Measurements from ENCODE around the gene UMODL1. TPM values are rescaled to one million over a fixed set of nuclear protein-coding genes. Genes with fewer than 3 reads are reported as not detected.
"Not testable (repeated sequence)": the region's sequence is repeated elsewhere in the genome, so short reads cannot be mapped to it uniquely, and the experiment has no call there.

Gene UMODL1
- total and polyA plus RNA-seq, 2 donors (not counting 3 experiments of a cell fraction or from before 2014, with no cell fraction given) = not detected

GRCh38 chr21:42075686-42076471 lies 4.8 kb downstream of the UMODL1 start:
- FAIRE-seq (no peak), DNase-seq (ENCODE audit: low read depth, low spot score) (no peak)
- no peak overlapping the region for H2AFZ ChIP-seq (ENCODE audit: low read depth, low read length)
- ChIA-PET POLR2A (no interaction called here), CTCF (interaction anchor here (0.8 to 3.1 kb wide), 3 partner anchors 13 to 41 kb away, joined by 4 to 11 read pairs (median 9); no protein-coding TSS in a partner anchor)
- no peaks in the 10 kb centered on the region for H3K79me2 ChIP-seq (ENCODE audit: control insufficient read depth, insufficient read depth, low read length)
- H3K4me2 ChIP-seq (ENCODE audit: insufficient read depth, low read length) = no peak overlapping the region
- BruUV-seq (replicated peaks) = no TSS peak
- H3K4me1 ChIP-seq (ENCODE audit: control insufficient read depth, extremely low read depth, insufficient read depth, low read length) = no peaks in the 10 kb centered on the region
- no peaks in the 10 kb centered on the region for H3K9me3 ChIP-seq (replicated peaks; ENCODE audit: control insufficient read depth, insufficient read depth, low read length)
- no peaks in the 10 kb centered on the region for H4K20me1 ChIP-seq (replicated peaks; ENCODE audit: control insufficient read depth, extremely low read depth, insufficient read depth, low read length)
- intact Hi-C loops (cut with micrococcal nuclease) (no loop called here), dilution Hi-C loops (cut with MboI; ENCODE audit: extremely low pct_ligation_motif_present, low sequenced_read_pairs) (no loop called here)
- H3K9ac ChIP-seq (replicated peaks; ENCODE audit: extremely low read depth, insufficient read depth, low read length) = no peak overlapping the region
- H3K36me3 ChIP-seq (ENCODE audit: control insufficient read depth in 2 of 2, extremely low read depth in 1 of 2, insufficient read depth in 2 of 2, low read length in 2 of 2) = no peaks in the 10 kb centered on the region
- H3K9me1 ChIP-seq (replicated peaks; ENCODE audit: control insufficient read depth, extremely low read depth, insufficient read depth, low read length) = no peaks in the 10 kb centered on the region
- no peak for TF ChIP-seq EZH2 (IDR thresholded peaks at IDR 0.05; ENCODE audit: borderline replicate concordance, low read depth, low read length, severe bottlenecking)
- TF ChIP-seq FOS (IDR thresholded peaks at IDR 0.05; ENCODE audit: borderline replicate concordance, insufficient read depth, low read length) = no peak
- no peak for TF ChIP-seq GATA2 (IDR thresholded peaks at IDR 0.05; ENCODE audit: insufficient read depth, insufficient read length, low read depth, low read length)
- TF ChIP-seq POLR2A (IDR thresholded peaks at IDR 0.05; ENCODE audit: low read depth, low read length) = no peak
- no peak for TF ChIP-seq JUN (IDR thresholded peaks at IDR 0.05; ENCODE audit: borderline replicate concordance, insufficient read depth, insufficient read length, low read depth)
- no peak for TF ChIP-seq MYC (IDR thresholded peaks at IDR 0.05; ENCODE audit: low read depth, low read length)
- no peak for TF ChIP-seq POLR2AphosphoS5 (IDR thresholded peaks at IDR 0.05; ENCODE audit: insufficient read depth, low read depth, low read length)
- no peak for TF ChIP-seq CTCF (IDR thresholded peaks at IDR 0.05; ENCODE audit: extremely low read depth in 1 of 2, insufficient read depth in 1 of 2, low read depth in 1 of 2, low read length in 2 of 2)
- no peak overlapping the region for H3K27ac ChIP-seq (ENCODE audit: insufficient read depth, low read depth, low read length)
- no peak overlapping the region for H3K4me3 ChIP-seq (replicated peaks in 1 of 3; ENCODE audit: insufficient read depth in 1 of 3, low read depth in 1 of 3, low read length in 3 of 3)
- peaks cover 0 to 9% of the 10 kb centered on the region in 2 experiments for H3K27me3 ChIP-seq (ENCODE audit: control insufficient read depth in 2 of 2, insufficient read depth in 2 of 2, low read length in 2 of 2)

- BruUV-seq (replicated peaks); POLR2A ChIA-PET; H2AFZ ChIP-seq (ENCODE audit: low read depth, low read length); H3K4me2 ChIP-seq (ENCODE audit: insufficient read depth, low read length); H3K9me1 ChIP-seq (replicated peaks; ENCODE audit: control insufficient read depth, extremely low read depth, insufficient read depth, low read length); H3K9ac ChIP-seq (replicated peaks; ENCODE audit: extremely low read depth, insufficient read depth, low read length); H3K4me1 ChIP-seq (ENCODE audit: control insufficient read depth, extremely low read depth, insufficient read depth, low read length); CTCF ChIA-PET; H3K36me3 ChIP-seq (ENCODE audit: control insufficient read depth in 2 of 2, extremely low read depth in 1 of 2, insufficient read depth in 2 of 2, low read length in 2 of 2); dilution Hi-C loops (cut with MboI; ENCODE audit: extremely low pct_ligation_motif_present, low sequenced_read_pairs); H3K79me2 ChIP-seq (ENCODE audit: control insufficient read depth, insufficient read depth, low read length); H4K20me1 ChIP-seq (replicated peaks; ENCODE audit: control insufficient read depth, extremely low read depth, insufficient read depth, low read length); FAIRE-seq; H3K4me3 ChIP-seq (replicated peaks in 1 of 3; ENCODE audit: insufficient read depth in 1 of 3, low read depth in 1 of 3, low read length in 3 of 3); H3K27me3 ChIP-seq (ENCODE audit: control insufficient read depth in 2 of 2, insufficient read depth in 2 of 2, low read length in 2 of 2); intact Hi-C loops (cut with micrococcal nuclease); DNase-seq (ENCODE audit: low read depth, low spot score); H3K9me3 ChIP-seq (replicated peaks; ENCODE audit: control insufficient read depth, insufficient read depth, low read length); H3K27ac ChIP-seq (ENCODE audit: insufficient read depth, low read depth, low read length): not testable (repeated sequence)
These were observed 6.6 kb downstream of the UMODL1 start for GRCh38 chr21:42077685-42078238.

Measured in endothelial cell of umbilical vein (primary cell).